GM12864 (cell line): Measurements from ENCODE around the gene MOB3A.
A peak's percentile ranks its signal among the peaks of the same experiment; 100 is the strongest.

Experiments
- DNase-seq: peaks from one replicate; pipeline ENCODE4 v3.0.0-alpha.2; 2011; ENCODE audit warnings: low read depth
- H3K4me3 ChIP-seq: 2 replicates; pipeline ENCODE4 v1.5.1; 2011; ENCODE audit warnings: mild to moderate bottlenecking, low read depth, low read length, control low read depth
- CTCF ChIP-seq: IDR thresholded peaks from 2 replicates; pipeline ENCODE4 v1.5.1; 2011; ENCODE audit warnings: low read depth, mild to moderate bottlenecking, moderate library complexity, low read length, control low read depth, inconsistent platforms; ENCODE audit errors: missing control alignments

Gene MOB3A

GRCh38 chr19:2080336-2080988 is 15.7 kb downstream of the MOB3A start:
- TF ChIP-seq CTCF, result no peak
- peak overlapping the region; percentile 61 for H3K4me3 ChIP-seq
- no peak for DNase-seq

GRCh38 chr19:2079865-2080301 is 16.2 kb downstream of the MOB3A start:
- peak overlapping the region; percentile 22; the same call in 1 of the 2 replicates for H3K4me3 ChIP-seq
- no peak for TF ChIP-seq CTCF

GRCh38 chr19:2079076-2079864 is 16.9 kb downstream of the MOB3A start:
- no peak overlapping the region for H3K4me3 ChIP-seq
- DNase-seq, result no peak
- TF ChIP-seq CTCF, result no peak

More at GRCh38 chr19:2079865-2080301, 16.2 kb downstream of the MOB3A start:
- DNase-seq, result no peak

GRCh38 chr19:2077833-2078619 is 18.1 kb downstream of the MOB3A start:
- no peak for TF ChIP-seq CTCF
- H3K4me3 ChIP-seq, result no peak overlapping the region
- DNase-seq, result no peak

GRCh38 chr19:2077398-2077797 is 18.7 kb downstream of the MOB3A start:
- no peak overlapping the region for H3K4me3 ChIP-seq
- no peak for TF ChIP-seq CTCF
- DNase-seq, result no peak

- no peak for DNase-seq
- TF ChIP-seq CTCF, result no peak
- H3K4me3 ChIP-seq, result no peak overlapping the region
These were observed 19.6 kb downstream of the MOB3A start for GRCh38 chr19:2076526-2076944.
